Activated CD4-positive, alpha-beta T cell treated with anti-CD3 and anti-CD28 coated beads, Interleukin-2, amount 10 ng/mL, durations not matched to agents 24 days and 14 days (primary cell): Measurements from ENCODE around the gene FAM167B. TPM values are rescaled to one million over a fixed set of nuclear protein-coding genes. Genes with fewer than 3 reads are reported as not detected.

Experiments
- DNase-seq: peaks from one replicate; pipeline ENCODE4 v3.0.0; 2022
- H3K27ac Mint-ChIP-seq: one replicate; pipeline ENCODE4 v1.8.0; 2022; ENCODE audit warnings: mild to moderate bottlenecking, mixed read lengths
- H3K27me3 Mint-ChIP-seq: one replicate; pipeline ENCODE4 v1.8.0; 2022; ENCODE audit warnings: mixed read lengths
- H3K36me3 Mint-ChIP-seq: one replicate; pipeline ENCODE4 v1.8.0; 2022; ENCODE audit warnings: low read depth, mild to moderate bottlenecking, mixed read lengths
- H3K4me1 Mint-ChIP-seq: one replicate; pipeline ENCODE4 v1.8.0; 2021; ENCODE audit warnings: mixed read lengths
- H3K4me3 Mint-ChIP-seq: one replicate; pipeline ENCODE4 v1.8.0; 2022; ENCODE audit warnings: mild to moderate bottlenecking, moderate library complexity, mixed read lengths
- H3K9me3 Mint-ChIP-seq: one replicate; pipeline ENCODE4 v1.8.0; 2021; ENCODE audit warnings: mixed read lengths
- intact Hi-C: fragments of 100-400 bp; cut with micrococcal nuclease; formaldehyde crosslinking; loops from one replicate; pipeline ENCODE4 v1.15.1; 2023
- total RNA-seq: library from RNA; stranded (reverse); gene quantifications from 2 replicates; pipeline ENCODE4 v1.2.3, GENCODE V29; 2022

Gene FAM167B
- total RNA-seq = 0.23 and 0.57 TPM in 2 replicates

GRCh38 chr1:32246888-32247273 lies at the start of gene FAM167B:
Gene FAM167B, plus strand, starts transcription at chr1:32247222. Its CDS starts 200 bp downstream, at chr1:32247422.
- H3K4me3 Mint-ChIP-seq = peak within 1 kb of the TSS; percentile 69
- DNase-seq = no peak
- no peaks in the 10 kb centered on the region for H3K27me3 Mint-ChIP-seq
- H3K27ac Mint-ChIP-seq = peak within 1 kb of the TSS; percentile 96
- peaks cover 53% of the 10 kb centered on the region for H3K4me1 Mint-ChIP-seq
- no peaks in the 10 kb centered on the region for H3K9me3 Mint-ChIP-seq
- intact Hi-C loops = no loop called here
- peaks cover 7% of the 10 kb centered on the region for H3K36me3 Mint-ChIP-seq

DNA sequence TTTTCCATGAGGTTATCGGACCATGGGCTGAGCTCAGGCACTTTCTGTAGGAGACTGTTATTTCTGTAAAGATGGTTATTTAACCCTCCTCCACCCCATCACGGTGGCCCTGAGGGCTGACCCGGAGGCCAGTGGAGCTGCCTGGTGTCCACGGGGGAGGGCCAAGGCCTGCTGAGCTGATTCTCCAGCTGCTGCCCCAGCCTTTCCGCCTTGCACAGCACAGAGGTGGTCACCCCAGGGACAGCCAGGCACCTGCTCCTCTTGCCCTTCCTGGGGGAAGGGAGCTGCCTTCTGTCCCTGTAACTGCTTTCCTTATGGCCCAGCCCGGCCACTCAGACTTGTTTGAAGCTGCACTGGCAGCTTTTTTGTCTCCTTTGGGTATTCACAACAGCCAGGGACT lies 49.2 kb upstream of the FAM167B start:
- H3K36me3 Mint-ChIP-seq = peaks cover 59% of the 10 kb centered on the region
- no peak overlapping the region for H3K4me3 Mint-ChIP-seq
- no peak for DNase-seq
- H3K27me3 Mint-ChIP-seq = no peaks in the 10 kb centered on the region
- intact Hi-C loops = no loop called here
- H3K9me3 Mint-ChIP-seq = no peaks in the 10 kb centered on the region
- H3K4me1 Mint-ChIP-seq = peaks cover 76% of the 10 kb centered on the region
- H3K27ac Mint-ChIP-seq = peak overlapping the region; percentile 61

GRCh38 chr1:32198237-32199042 lies 48.6 kb upstream of the FAM167B start:
- intact Hi-C loops = no loop called here
- Mint-ChIP-seq H3K27ac (peak overlapping the region; percentile 61), H3K4me1 (peaks cover 73% of the 10 kb centered on the region), H3K27me3 (no peaks in the 10 kb centered on the region), H3K4me3 (no peak overlapping the region), H3K36me3 (peaks cover 56% of the 10 kb centered on the region), H3K9me3 (no peaks in the 10 kb centered on the region)
- no peak for DNase-seq

DNA sequence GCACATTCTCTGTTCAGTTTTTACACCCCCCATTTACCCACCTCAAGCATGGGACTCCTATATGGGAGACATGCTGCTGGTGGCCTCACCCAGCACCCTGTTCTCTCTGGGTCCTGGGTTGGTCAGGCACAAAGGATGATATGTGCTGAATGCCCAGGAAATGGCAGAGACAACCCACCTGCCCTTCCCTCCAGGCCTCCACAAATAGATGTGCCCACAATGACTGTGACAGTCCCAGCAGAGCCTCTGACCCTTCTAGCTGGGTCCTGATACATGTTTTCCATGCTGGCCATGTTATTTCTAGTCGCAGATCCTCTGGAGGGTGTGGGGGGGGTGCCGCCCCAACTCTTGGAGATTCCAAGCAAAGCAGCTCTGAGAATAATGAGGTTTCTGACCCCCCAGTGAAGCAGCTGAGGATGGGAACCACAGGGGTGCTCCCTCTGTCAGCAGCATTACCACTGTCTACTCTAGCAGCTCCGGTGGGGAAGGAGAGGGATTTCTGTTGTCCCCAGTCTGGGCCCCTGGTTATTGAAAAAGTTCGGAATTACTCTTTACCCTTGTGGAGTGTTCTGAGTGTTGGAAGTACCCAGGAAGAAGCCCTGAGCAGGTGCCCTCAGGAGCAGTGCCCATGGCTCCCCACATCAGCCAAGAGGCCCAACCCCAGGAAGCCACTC lies 47.8 kb upstream of the FAM167B start:
- Mint-ChIP-seq H3K36me3 (peaks cover 55% of the 10 kb centered on the region), H3K27ac (no peak overlapping the region), H3K4me1 (peaks cover 73% of the 10 kb centered on the region), H3K4me3 (peak overlapping the region; percentile 90), H3K27me3 (no peaks in the 10 kb centered on the region), H3K9me3 (no peaks in the 10 kb centered on the region)
- DNase-seq = peak; percentile 59
- intact Hi-C loops = no loop called here

DNA sequence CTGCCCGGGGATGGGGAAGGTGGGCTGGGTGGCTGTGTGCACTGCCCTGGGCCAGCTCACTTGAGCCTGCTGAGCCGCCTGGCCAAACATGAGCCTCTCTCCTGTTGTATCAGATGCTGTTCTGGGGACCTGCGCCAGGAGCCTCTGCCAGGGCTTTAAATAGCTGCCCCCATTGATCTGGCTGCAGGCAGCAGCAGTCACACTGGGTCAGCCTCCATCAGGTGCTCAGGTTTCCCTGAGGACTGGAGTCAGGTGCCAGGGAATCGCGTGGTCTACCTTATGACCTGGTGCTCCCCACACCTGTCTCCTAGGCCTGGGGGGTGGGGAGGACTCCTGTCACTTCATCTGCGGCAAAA lies 47.3 kb upstream of the FAM167B start:
- H3K9me3 Mint-ChIP-seq = no peaks in the 10 kb centered on the region
- DNase-seq = no peak
- H3K4me3 Mint-ChIP-seq = peak overlapping the region; percentile 90
- no peaks in the 10 kb centered on the region for H3K27me3 Mint-ChIP-seq
- intact Hi-C loops = loop anchor here (1.0 kb wide), 1 partner anchor 19 kb away; no protein-coding TSS in a partner anchor
- peaks cover 52% of the 10 kb centered on the region for H3K36me3 Mint-ChIP-seq
- peaks cover 70% of the 10 kb centered on the region for H3K4me1 Mint-ChIP-seq
- peak overlapping the region; percentile 95 for H3K27ac Mint-ChIP-seq

DNA sequence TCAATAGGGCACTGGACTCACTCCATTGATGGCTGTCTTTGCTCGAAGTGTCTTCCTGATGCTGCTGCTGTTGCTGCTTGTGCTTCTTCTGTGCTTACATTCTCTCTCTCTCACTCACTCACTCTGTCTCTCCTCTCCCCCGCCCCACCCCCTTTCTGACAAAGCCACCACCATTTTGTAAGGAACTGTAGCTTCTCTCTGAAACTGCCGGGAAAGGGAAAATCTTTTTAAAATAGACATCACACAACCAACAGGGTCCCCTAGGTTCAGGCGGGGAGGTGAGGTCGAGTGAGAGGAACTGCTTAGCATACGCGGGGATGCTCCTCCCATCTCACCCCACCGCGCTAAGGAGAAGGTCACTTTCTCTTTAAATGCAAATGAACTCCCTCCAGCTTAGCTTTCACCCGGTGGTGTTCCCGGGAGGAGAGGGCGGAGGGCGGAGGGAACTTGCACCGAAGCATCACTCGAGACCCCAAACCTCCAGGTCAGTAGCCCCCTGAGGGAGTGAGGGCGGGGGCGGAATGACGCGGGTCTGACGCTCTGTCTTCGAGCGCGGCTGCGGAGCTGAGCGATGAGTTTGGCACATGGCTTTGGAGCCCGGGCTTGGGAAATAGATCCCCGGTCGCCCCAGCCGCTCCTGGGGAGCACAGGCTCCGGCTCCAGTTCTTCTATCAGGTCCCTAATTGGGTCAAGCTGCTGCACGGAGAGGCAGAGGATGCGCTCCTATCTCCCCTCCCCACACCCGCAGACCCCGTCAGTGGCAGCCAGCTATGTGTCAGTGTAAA lies 46.6 kb upstream of the FAM167B start, which contains the start of gene CCDC28B:
Gene CCDC28B (plus strand): TSS at position 370 of the 785 bp plus-strand sequence. CDS start 1,341 bp downstream, outside the sequence.
- DNase-seq = peak; percentile 89
- intact Hi-C loops = loop anchor here (1.0 kb wide), 1 partner anchor 20 kb away; no protein-coding TSS in a partner anchor
- H3K27ac Mint-ChIP-seq = peak within 1 kb of the TSS; percentile 95
- H3K9me3 Mint-ChIP-seq = no peaks in the 10 kb centered on the region
- H3K4me1 Mint-ChIP-seq = peaks cover 62% of the 10 kb centered on the region
- peak within 1 kb of the TSS; percentile 90 for H3K4me3 Mint-ChIP-seq
- peaks cover 46% of the 10 kb centered on the region for H3K36me3 Mint-ChIP-seq
- no peaks in the 10 kb centered on the region for H3K27me3 Mint-ChIP-seq

DNA sequence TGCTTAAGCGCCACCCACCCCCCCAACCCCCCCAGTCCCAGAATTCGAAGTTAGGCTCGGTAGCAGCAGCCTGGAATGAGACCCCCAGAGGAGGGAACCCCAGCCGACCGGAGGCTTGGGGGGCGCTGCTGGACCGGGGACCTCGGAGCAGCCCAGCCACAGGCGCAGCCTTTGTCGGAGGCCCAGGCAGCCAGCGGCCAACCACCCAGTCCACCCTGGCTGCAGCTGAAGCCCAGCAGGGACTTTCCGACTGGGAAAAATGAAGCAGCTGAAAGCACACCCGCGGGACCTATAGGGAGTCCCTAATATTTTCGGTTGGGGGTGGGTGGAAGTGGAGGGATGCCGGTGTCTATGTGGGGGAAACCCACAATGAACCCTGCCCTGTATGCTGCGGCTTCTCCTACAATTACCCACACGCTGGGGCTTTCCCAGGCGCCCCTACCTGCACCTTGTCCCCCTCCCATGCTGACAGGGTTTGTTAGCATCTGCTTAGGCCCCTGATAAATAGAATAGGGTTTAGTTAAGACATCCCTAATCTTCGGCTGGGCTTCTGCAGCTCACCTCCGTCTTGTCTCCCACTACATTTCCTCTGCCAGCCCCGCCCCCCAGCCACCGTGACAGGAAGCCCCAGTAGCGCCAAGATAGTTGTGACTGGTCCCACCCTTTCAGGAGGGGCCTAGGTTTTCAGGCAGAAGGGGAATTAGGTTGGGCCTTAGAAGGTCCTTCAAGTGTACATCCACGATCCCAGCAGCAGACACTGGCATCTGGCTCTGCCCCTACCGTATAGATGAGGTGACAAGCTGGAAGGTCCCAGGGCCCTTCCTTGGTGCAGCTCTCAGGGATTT lies 45.8 kb upstream of the FAM167B start:
- Mint-ChIP-seq H3K4me3 (peak overlapping the region; percentile 90), H3K9me3 (no peaks in the 10 kb centered on the region), H3K4me1 (peaks cover 58% of the 10 kb centered on the region), H3K27me3 (no peaks in the 10 kb centered on the region), H3K27ac (peak overlapping the region; percentile 95), H3K36me3 (peaks cover 39% of the 10 kb centered on the region)
- peak; percentile 94 for DNase-seq
- intact Hi-C loops = no loop called here

DNA sequence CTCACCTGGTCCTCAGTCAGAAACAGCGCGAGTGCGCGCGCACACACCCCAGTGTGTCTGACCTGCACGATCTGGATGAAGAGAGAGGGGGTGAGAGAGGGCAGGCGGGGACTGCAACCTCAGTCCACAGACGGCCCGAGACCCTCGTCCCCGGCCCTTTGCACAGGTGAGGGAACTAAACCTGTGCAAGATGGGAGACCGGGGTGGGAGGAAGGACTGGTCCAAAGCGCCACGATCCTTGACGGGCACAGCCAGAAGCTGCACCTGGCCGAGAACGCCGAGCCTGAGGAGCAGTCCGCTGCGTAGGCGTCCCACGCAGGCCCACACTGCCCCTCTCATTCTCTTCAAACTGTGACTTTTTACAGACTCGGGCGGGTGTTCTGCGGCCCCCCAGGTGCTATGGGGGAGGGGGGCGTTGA lies 42.1 kb upstream of the FAM167B start:
- Mint-ChIP-seq H3K4me3 (peak overlapping the region; percentile 91), H3K4me1 (peaks cover 38% of the 10 kb centered on the region), H3K9me3 (no peaks in the 10 kb centered on the region), H3K36me3 (peaks cover 24% of the 10 kb centered on the region), H3K27me3 (no peaks in the 10 kb centered on the region), H3K27ac (peak overlapping the region; percentile 88)
- DNase-seq = no peak
- intact Hi-C loops = loop anchor here (1.0 kb wide), 1 partner anchor 17 kb away; the partner anchor contains the start of genes EIF3I and TMEM234

DNA sequence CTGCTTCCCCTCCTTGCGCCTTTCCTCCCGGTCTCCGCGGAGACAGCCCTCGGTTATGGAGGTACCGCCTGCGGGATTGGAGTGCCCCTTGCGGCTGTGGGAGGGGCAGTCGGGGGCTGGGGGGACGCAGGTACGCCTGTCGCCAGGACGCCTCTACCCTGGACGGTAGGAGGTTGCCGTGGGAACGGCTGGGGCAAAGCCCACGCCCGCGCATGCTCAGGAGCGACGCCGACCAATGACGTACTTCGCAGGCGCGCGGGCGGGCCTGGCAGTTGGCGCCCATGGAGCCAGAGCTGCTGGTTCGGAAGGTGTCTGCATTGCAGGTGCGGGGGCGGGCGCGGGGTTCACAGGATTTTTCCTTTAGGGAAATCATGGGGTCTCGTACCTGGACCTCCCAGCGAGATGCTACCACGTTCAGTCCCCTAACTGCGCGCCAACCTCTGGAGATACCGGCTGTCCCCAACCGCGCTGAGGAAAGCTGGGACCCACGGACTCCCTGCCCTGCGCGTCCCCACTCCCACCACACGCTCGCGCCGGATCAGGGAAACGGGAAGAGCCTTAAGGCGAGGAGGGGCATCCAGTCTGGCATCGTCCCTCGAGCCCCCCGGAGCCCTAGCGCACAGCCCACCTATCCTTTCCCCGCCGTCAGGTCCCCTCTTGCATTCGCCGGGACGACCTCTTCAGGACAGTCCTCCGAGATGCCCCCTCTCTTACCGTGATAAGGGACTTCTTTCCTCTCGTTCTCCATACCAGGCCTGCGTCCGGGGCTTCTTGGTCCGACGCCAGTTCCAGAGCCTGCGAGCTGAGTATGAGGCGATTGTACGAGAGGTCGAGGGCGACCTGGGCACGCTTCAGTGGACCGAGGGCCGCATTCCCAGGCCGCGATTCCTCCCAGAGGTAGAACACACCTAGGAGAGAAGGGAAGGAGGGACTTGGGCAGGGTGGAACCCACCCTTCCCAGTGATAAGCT lies 41.3 kb upstream of the FAM167B start, which contains the start of gene IQCC:
Gene IQCC (plus strand): TSS at position 271 of the 970 bp plus-strand sequence. CDS start 11 bp downstream, at position 282.
- H3K27me3 Mint-ChIP-seq = no peaks in the 10 kb centered on the region
- peaks cover 33% of the 10 kb centered on the region for H3K4me1 Mint-ChIP-seq
- DNase-seq = peak; percentile 96
- H3K27ac Mint-ChIP-seq = peak within 1 kb of the TSS; percentile 88
- intact Hi-C loops = loop anchor here (1.0 kb wide), 1 partner anchor 17 kb away; the partner anchor contains the start of genes EIF3I and TMEM234
- H3K9me3 Mint-ChIP-seq = no peaks in the 10 kb centered on the region
- H3K36me3 Mint-ChIP-seq = peaks cover 20% of the 10 kb centered on the region
- peak within 1 kb of the TSS; percentile 91 for H3K4me3 Mint-ChIP-seq

DNA sequence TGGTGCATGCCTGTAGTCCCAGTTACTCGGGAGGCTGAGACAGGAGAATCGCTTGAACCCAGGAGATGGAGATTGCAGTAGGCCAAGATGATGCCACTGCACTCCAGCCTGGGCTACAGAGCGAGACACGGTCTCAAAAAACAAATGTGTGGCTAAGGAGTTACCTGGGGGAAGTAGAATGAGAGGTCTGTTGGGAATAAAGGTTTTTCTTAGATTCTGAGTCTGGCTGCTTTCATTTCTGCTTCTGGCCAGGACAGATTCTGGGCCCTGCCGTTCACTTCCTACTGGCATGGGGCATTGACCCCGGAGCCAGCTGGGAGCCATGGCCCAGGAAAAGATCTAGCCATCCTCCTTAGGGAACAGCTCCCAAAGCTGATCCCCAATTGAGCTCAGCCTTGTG lies 38.6 kb upstream of the FAM167B start:
- H3K36me3 Mint-ChIP-seq = peaks cover 12% of the 10 kb centered on the region
- no peak overlapping the region for H3K4me3 Mint-ChIP-seq
- H3K27me3 Mint-ChIP-seq = no peaks in the 10 kb centered on the region
- no peak for DNase-seq
- intact Hi-C loops = no loop called here
- peak overlapping the region; percentile 48 for H3K27ac Mint-ChIP-seq
- no peaks in the 10 kb centered on the region for H3K9me3 Mint-ChIP-seq
- H3K4me1 Mint-ChIP-seq = peaks cover 21% of the 10 kb centered on the region

DNA sequence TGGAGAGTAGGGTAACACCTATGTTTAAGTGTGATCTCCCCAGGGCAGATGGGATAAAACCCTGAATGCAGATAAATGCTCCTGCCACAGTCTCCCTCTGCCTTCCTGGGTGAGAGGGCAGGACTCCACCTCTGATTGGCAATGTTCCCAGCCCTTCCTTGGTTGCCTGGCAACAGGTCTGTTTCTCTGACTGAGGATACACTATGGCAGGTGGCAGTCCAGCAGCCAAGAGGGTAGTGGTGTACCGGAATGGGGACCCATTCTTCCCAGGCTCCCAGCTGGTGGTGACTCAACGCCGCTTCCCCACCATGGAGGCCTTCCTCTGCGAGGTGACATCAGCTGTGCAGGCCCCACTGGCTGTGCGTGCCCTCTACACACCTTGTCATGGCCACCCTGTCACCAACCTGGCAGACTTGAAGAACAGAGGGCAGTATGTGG lies 38.1 kb upstream of the FAM167B start, which contains the start of gene DCDC2B:
Gene DCDC2B (plus strand): TSS at position 199 of the 438 bp plus-strand sequence. CDS start 5 bp downstream, at position 204.
- peaks cover 10% of the 10 kb centered on the region for H3K36me3 Mint-ChIP-seq
- no peaks in the 10 kb centered on the region for H3K27me3 Mint-ChIP-seq
- no peaks in the 10 kb centered on the region for H3K9me3 Mint-ChIP-seq
- no peak within 1 kb of the TSS for H3K4me3 Mint-ChIP-seq
- H3K4me1 Mint-ChIP-seq = peaks cover 18% of the 10 kb centered on the region
- H3K27ac Mint-ChIP-seq = peak within 1 kb of the TSS; percentile 48
- intact Hi-C loops = no loop called here
- no peak for DNase-seq
